HG03558 (cell line): ENCODE results near the gene NOS1AP.

ENCODE experiments used
- ATAC-seq: cut with Tn5 transposase; IDR thresholded peaks from one replicate; pipeline ENCODE4 v1.9.1; 2021; ENCODE audit warnings: moderate number of reproducible peaks; ENCODE audit not compliant: unreplicated experiment; ENCODE audit errors: extremely low read depth

The NOS1AP gene

GRCh38 chr1:162315673-162316072, 246.2 kb downstream of the NOS1AP start:
- no peak for ATAC-seq

- ATAC-seq = no peak
Measured at GRCh38 chr1:162316187-162316586, 246.7 kb downstream of the NOS1AP start.

- ATAC-seq = no peak
Measured at GRCh38 chr1:162317621-162318020, 248.1 kb downstream of the NOS1AP start.

GRCh38 chr1:162319493-162320175, 250.1 kb downstream of the NOS1AP start:
- ATAC-seq = no peak

GRCh38 chr1:162321809-162322422, 252.4 kb downstream of the NOS1AP start:
- no peak for ATAC-seq

GRCh38 chr1:162323023-162323422, 253.5 kb downstream of the NOS1AP start:
- no peak for ATAC-seq

- no peak for ATAC-seq
Measured at GRCh38 chr1:162324396-162324795, 254.9 kb downstream of the NOS1AP start.

- ATAC-seq = no peak
Measured at GRCh38 chr1:162326559-162326958, 257.1 kb downstream of the NOS1AP start.

- no peak for ATAC-seq
Measured at GRCh38 chr1:162327144-162327787, 257.8 kb downstream of the NOS1AP start.

- ATAC-seq = no peak
Measured at GRCh38 chr1:162327788-162328165, 258.3 kb downstream of the NOS1AP start.

GRCh38 chr1:162328512-162328911, 259.0 kb downstream of the NOS1AP start:
- ATAC-seq = no peak

- ATAC-seq = no peak
Measured at GRCh38 chr1:162329826-162330225, 260.3 kb downstream of the NOS1AP start.

- no peak for ATAC-seq
Measured at GRCh38 chr1:162333991-162334390, 264.5 kb downstream of the NOS1AP start.

- no peak for ATAC-seq
Measured at GRCh38 chr1:162335126-162335525, 265.6 kb downstream of the NOS1AP start.

GRCh38 chr1:162336621-162337285, 267.3 kb downstream of the NOS1AP start:
- no peak for ATAC-seq

GRCh38 chr1:162342452-162342983, 273.0 kb downstream of the NOS1AP start:
- no peak for ATAC-seq

- ATAC-seq = no peak
Measured at GRCh38 chr1:162343470-162343869, 274.0 kb downstream of the NOS1AP start.

GRCh38 chr1:162347281-162347680, 277.8 kb downstream of the NOS1AP start:
- ATAC-seq = no peak

GRCh38 chr1:162349635-162350330, 280.3 kb downstream of the NOS1AP start:
- no peak for ATAC-seq

- ATAC-seq = no peak
Measured at GRCh38 chr1:162351246-162351842, 281.9 kb downstream of the NOS1AP start.
